ENCODE data around the gene SH3BP2.
A peak's percentile ranks its signal among the peaks of the same experiment; 100 is the strongest.

SH3BP2 gene

GRCh38 chr4:2792711-2793585 is at the start of gene SH3BP2:
Gene SH3BP2, plus strand, starts transcription at chr4:2793085. Its CDS starts 27,533 bp downstream, at chr4:2820618.
- DNase-seq (ENCODE audit: extremely low read depth in 1 of 2, low read depth in 1 of 2), result peak; percentile 53 to 72

- no peak for DNase-seq (ENCODE audit: extremely low read depth in 1 of 2, low read depth in 1 of 2)
Observed at GRCh38 chr4:2743518-2744445, 49.1 kb upstream of the SH3BP2 start.

GRCh38 chr4:2744576-2745270 is 48.2 kb upstream of the SH3BP2 start:
- no peak for DNase-seq (ENCODE audit: extremely low read depth in 1 of 2, low read depth in 1 of 2)

- DNase-seq (ENCODE audit: extremely low read depth in 1 of 2, low read depth in 1 of 2), result no peak
Observed at GRCh38 chr4:2745516-2745915, 47.4 kb upstream of the SH3BP2 start.

GRCh38 chr4:2745981-2746806 is 46.7 kb upstream of the SH3BP2 start:
- DNase-seq (ENCODE audit: extremely low read depth in 1 of 2, low read depth in 1 of 2), result peak; percentile 88 to 98

- no peak for DNase-seq (ENCODE audit: extremely low read depth in 1 of 2, low read depth in 1 of 2)
Observed at GRCh38 chr4:2746891-2747695, 45.8 kb upstream of the SH3BP2 start.

- DNase-seq (ENCODE audit: extremely low read depth in 1 of 2, low read depth in 1 of 2), result no peak
Observed at GRCh38 chr4:2750719-2751605, 41.9 kb upstream of the SH3BP2 start.

GRCh38 chr4:2753436-2753835 is 39.4 kb upstream of the SH3BP2 start:
- DNase-seq (ENCODE audit: extremely low read depth in 1 of 2, low read depth in 1 of 2), result no peak

GRCh38 chr4:2754848-2755819 is 37.8 kb upstream of the SH3BP2 start:
- DNase-seq (ENCODE audit: extremely low read depth in 1 of 2, low read depth in 1 of 2), result no peak

GRCh38 chr4:2755821-2756690 is 36.8 kb upstream of the SH3BP2 start, which contains the start of gene TNIP2:
Gene TNIP2, minus strand, starts transcription at chr4:2756336. Its CDS starts 47 bp downstream, at chr4:2756289.
- DNase-seq (ENCODE audit: extremely low read depth in 1 of 2, low read depth in 1 of 2), result peak; percentile 43 to 71

- no peak for DNase-seq (ENCODE audit: extremely low read depth in 1 of 2, low read depth in 1 of 2)
Observed at GRCh38 chr4:2756691-2757350, 36.1 kb upstream of the SH3BP2 start.

GRCh38 chr4:2757426-2757825 is 35.5 kb upstream of the SH3BP2 start:
- no peak for DNase-seq (ENCODE audit: extremely low read depth in 1 of 2, low read depth in 1 of 2)

- no peak for DNase-seq (ENCODE audit: extremely low read depth in 1 of 2, low read depth in 1 of 2)
Observed at GRCh38 chr4:2761035-2761923, 31.6 kb upstream of the SH3BP2 start.

- DNase-seq (ENCODE audit: extremely low read depth in 1 of 2, low read depth in 1 of 2), result no peak
Observed at GRCh38 chr4:2762048-2762447, 30.8 kb upstream of the SH3BP2 start.

All from stimulated activated CD8-positive, alpha-beta memory T cell treated with anti-CD3 and anti-CD28 coated beads, Interleukin-7, amount 100 ng/mL, for 48 hours (primary cell).